ENCODE measurements around the gene BICD1. TPM values are rescaled to one million over a fixed set of nuclear protein-coding genes. Genes with fewer than 3 reads are reported as not detected.

Gene BICD1
- polyA plus RNA-seq, 1 donor = 8.2 TPM

GRCh38 chr12:32357601-32358249 lies 251.1 kb downstream of the BICD1 start:
- no peak for DNase-seq

GRCh38 chr12:32360956-32361355 lies 254.3 kb downstream of the BICD1 start:
- DNase-seq = no peak

DNA sequence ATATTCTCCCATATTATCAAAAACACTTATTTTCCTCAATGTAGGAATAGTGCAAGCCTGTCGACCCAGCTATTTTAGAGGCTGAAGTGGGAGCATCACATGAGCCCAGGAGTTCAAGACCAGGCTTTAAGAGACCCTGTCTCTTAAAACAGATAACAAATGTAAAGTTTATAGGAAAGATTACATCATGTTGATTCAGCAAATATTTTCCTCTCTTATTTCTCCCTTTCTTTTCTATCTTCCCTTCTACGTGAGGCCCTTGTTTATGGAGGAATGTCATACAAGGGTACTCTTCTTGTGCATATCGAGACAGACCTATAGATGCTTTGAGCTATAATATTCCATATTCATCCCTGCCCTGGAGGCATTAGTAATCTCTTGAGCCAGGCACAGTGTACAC lies 256.2 kb downstream of the BICD1 start:
- DNase-seq = no peak

DNA sequence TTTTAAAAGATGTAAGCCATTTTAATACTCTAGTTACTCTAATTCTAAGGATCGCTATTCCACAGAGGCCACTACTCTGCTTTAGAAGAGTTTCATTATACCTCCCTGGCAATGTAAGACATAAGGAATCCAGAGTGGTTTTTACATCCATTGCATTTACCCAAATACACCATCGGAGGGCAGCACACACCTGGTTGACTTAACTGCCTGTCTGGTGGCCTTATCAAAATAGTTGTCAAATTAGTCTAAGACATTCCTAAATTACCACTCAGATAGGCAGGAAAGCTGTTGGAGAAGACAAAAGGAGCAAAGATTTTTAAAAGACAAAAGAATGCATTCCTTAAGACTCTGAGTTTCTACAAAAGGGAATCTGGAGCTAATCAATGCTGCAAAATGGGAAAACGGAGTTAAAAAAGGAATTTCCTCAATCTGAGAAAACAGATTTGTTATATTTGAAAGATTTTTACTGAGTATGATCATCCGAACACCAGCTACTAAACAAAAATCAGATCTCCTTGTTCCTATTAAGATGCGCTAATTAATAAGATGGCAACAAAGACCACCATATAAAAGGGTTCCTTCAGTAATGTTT lies 258.9 kb downstream of the BICD1 start:
- DNase-seq = peak; percentile 33

DNA sequence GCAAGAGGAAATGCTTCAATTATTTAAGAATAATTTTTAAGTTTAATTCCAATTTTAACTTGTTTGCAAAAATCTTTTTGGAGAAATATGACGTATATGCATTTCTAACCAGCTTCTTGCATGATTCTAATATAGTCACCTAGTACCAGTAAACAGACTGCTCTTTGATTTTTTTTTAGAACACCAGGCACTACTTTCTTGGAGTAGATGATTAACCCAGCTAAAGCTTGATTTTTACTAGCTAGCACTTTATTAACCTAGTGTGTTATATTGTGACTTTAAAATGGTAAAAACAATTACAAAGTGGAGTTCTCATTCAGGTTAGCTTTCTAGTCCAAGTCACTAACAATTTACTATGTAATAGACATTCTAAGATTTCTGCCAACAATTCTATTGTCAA lies 260.1 kb downstream of the BICD1 start:
- DNase-seq = no peak

- no peak for DNase-seq
Measured at GRCh38 chr12:32367381-32367780, 260.7 kb downstream of the BICD1 start.

DNA sequence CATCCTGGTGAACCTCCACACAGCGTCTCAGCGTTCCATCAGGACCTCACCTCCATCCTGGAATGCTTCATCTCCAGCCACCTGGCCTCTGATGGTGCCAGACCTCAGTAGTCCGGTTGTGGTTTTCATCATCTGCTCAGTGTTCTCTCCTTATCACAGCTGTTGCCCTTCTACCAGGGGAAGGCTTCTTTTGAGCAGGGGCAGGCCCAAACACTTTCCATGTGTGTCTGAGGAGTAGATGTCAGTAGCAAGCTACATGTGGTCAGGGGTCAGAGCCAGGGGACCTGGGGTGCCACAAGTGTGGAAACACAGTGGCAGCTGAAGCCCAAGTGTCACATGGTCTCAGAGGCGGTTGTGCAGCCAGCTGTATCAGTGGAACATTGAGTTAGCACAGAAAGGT lies 262.6 kb downstream of the BICD1 start:
- no peak for DNase-seq

DNA sequence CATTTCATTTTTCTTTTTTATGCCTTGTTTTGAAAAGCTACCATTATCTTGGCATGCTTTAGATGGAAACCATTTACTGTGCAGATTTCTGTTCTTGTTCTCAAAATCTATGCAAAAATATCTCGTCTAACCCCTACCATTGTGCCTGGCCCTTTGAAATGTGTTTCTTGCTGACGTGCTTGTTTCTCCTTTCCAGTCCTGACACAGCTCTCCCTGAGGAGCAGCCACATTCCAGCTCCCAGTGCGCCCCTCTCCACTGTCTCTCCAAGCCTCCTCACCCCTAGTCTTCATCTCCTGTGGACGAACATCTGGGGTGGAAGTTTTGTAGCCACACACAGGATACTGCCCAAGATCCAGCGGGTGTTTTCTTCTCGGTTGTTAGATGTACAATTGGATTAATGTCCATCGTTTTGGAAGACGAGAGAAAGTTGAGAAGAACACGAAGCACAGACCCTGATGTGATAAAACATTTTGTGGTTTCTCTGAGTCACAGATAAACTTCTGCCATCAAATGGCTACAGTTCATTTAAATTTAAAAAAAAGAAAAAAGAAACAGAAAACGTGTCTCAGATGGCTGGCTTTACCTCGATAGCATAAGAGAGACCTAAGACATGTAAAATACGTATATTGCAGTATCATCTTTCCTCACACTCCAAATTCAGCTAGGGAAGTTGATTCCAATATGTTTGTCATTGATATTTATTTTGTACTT lies 270.9 kb downstream of the BICD1 start:
- no peak for DNase-seq

- DNase-seq = no peak
Measured at GRCh38 chr12:32379213-32379612, 272.6 kb downstream of the BICD1 start.

DNA sequence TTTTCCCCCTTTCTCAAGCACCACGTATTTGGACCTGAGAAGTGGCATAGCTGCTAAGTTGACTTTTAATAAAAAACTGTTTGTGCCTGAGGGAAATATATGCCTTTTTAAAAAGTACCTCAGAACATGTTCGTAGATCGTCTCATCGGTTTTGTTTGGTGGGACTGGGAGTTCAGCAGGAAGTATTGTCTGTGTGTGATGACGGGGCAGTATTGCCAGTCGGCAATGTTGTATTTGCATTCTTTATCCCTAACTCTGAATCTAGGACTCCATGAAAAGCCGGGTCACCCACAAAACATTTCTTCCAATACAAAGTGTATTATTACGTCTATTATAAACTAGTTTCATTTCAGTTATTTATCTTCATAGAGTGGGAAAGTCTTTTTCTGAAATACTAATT lies 273.0 kb downstream of the BICD1 start:
- no peak for DNase-seq

DNA sequence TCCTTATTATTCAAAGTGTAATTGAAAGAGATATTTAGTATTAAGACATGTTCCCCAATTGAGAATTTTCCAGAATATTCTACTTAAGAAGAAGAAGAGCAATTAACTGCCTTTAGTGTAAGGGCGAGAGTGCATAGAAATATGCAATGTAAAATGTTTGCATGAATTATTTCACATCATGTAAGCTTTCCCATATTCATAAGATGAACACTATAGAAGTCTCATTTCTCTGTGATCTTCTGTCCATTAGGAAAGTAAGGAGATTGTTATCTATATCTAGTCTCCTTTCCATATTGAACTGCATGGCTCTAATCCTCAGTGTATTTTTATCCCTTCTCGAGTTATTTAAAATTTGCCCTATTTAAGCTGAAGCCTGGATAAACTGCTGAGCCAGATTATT lies 275.6 kb downstream of the BICD1 start:
- DNase-seq = no peak

DNA sequence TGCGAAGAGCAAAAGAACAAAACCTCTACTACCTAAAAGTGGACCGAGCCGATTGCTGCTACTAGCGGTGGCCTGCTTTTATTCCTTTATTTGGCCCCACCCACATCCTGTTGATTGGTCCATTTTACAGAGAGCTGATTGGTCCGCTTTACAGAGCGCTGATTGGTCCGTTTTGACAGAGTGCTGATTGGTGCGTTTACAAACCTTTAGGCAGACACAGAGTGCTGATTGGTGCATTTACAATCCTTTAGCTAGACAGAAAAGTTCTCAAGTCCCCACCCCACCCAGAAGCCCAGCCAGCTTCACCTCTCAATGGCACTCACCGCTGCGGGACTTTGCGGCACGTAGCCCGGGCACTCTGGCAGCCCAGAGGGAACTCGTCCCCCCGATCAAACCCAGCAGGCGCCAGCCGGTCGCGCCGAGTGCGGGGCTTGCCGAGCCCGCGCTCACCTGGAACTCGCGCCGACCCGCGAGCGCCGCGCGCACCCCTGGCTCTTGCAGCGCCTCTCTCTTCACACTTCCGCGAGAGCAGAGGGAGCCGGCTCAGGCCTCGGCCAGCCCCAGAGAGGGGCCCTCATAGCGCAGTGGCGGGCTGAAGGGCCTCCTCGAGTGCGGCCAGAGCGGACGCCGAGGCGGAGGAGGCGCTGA lies 284.0 kb downstream of the BICD1 start:
- DNase-seq = peak; percentile 24

GRCh38 chr12:32395026-32395425 lies 288.4 kb downstream of the BICD1 start:
- DNase-seq = no peak

DNA sequence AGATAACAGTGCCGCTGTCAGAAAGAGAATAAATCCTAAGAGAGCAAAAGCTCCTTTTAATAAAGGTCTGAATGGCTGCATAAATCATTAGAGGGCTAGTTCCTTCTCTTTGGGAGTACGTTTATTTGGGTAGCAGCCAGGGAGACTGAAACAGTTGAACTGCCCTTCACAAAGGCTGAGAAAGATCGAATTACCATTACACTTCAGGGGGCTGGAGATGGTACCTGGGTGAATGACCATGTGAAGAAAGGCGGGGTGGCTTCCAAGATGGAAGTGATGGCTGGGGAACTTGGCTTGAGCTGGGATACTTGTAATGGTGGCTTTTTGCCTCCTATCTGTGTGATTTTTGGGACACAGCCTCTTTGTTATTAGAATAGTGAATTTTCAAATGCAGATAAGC lies 291.0 kb downstream of the BICD1 start:
- no peak for DNase-seq

DNA sequence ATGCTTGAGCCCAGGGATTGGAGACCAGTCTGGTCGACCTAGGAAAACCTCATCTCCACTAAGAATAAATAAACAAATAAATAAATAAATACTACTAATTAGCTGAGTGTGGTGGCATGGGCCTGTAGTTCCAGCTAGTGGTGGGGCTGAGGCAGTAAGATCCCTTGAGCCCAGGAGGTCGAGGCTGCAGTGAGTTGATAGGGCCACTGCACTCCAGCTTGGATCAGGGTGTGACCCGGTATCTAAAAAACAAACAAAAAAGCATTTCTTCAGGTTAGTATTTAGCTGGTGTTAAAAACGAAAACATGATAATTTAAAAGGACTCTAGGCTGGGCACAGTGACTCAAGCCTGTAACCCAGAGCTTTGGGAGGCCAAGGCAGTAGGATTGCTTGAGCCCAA lies 291.5 kb downstream of the BICD1 start:
- DNase-seq = no peak

DNA sequence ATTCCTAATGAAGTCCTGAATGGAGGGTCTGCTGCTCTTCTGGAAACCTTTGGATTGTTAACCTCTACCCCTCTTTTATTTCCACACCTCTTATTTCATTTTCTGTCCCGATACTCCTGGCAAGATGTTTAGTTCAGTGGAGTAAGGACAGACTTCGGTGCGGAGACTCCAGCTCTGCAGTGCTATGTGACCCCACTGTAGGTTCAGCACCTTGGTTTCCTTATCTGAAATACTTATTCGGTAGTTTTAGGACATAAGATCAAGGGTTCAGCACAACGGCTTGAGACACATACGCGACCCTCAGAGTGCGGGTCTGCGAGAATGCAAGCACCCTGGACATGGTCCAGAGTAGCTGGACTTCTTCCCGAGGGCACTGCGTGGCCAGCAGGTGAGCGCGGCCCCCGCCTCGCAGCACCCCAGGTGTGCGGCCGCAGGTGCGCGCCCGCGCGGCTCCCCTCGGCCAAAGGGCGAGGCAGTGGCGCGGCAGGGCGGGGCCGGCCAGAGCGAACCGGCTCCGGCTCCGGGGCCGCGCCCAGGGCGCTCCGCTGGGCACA lies 292.2 kb downstream of the BICD1 start:
- no peak for DNase-seq

DNA sequence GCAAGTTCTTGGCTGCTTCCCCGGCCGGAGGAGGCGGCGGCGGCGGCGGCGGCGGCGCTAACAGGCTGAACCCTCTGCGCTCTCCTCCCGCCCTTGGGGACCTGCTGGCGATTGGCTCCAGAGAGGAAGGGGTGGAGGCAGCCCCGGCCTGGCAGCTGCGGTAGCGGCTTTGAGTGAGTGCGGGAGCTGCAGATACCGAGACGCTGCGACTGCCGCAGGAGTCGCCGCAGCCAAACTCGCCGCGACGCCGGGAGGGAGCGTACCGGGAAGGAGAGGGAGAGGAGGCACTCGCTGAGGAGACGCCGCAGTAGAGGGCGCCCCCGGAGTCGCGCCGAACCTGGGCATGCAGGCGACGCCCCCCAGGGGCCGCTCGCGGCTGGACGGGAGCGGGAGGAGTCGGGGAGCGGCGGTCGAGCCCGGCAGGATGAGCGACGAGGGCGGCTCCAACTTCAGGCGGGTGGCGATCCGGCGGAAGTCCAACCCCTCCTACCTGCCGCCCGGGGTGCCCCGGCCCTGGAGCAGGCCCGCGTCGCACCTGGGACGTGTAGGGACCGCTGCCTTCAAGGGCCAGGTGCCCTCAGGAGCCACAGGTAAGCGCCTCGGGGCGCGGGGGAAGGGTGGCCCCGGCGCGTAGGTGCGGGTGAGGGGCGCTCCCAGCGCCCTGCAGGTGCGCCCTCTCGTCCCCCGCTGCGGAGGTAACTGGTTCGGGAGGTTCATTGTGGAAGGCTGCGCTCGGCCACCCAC lies 292.9 kb downstream of the BICD1 start, which contains the start of gene FGD4:
FGD4 (plus strand) TSS at position 189 of the 744 bp plus-strand sequence.
- DNase-seq = peak; percentile 43

DNA sequence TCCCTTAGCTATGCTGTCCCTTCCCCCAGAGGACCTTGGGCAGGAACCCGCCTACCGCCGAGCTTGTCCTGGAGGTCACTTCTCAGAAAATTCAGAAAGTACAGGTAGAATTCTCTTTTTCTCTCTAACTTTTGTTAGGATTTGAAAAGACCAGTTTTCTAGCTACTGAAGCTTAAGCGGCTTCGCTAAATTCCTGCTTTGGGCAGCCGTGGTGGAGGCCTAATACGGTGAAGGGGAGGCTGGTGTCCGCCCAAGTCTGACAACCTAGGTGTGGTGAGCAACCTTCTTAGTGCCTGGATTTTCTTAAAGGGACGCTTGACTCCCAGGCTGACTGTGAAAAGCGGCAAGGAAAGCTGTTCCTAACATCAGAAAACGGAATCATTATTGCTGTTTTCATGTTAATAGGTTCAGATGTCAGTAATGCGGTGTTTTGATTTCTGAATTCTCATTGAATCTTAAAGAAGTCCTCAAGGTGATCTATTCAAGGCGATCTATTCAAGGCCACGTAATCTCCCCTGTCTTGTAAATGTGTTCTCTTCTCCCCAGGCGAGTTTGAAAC lies 293.5 kb downstream of the BICD1 start:
- no peak for DNase-seq

DNA sequence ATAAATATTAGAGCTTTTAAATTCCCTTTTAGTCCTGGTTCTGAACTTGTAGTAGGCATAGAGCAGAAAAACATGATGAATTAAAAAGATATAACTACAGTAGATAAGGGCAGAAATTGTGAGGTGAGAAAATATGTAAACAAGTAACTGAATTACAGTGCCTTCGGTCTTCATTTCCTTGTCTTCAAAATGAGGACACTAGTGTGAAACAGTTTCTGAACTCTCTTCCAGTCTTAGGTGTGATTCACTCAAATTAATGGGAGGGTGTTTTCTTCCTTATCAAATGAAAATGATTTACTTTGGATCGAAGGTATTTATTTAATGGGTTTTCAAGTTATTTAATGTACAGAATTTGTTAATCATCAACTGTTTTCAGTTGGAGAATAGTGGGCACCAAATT lies 294.2 kb downstream of the BICD1 start:
- no peak for DNase-seq

- no peak for DNase-seq
Measured at GRCh38 chr12:32402170-32402569, 295.5 kb downstream of the BICD1 start.

- no peak for DNase-seq
Measured at GRCh38 chr12:32402946-32403345, 296.3 kb downstream of the BICD1 start.

- DNase-seq = no peak
Measured at GRCh38 chr12:32407795-32408194, 301.1 kb downstream of the BICD1 start.
